SU-DHL-6 (cell line): ENCODE measurements around the gene TMTC1.

Experiments used
- H2AFZ ChIP-seq: fragments of 200-600 bp; sonication (generic); 2 replicates; pipeline ENCODE4 v1.6.1; 2014; ENCODE audit warnings: low read depth, mild to moderate bottlenecking, moderate library complexity, mixed read lengths, antibody characterized with exemption, low read length; ENCODE audit not compliant: severe bottlenecking
- H3F3A ChIP-seq: fragments of 200-600 bp; shearing (Covaris generic); 2 replicates; pipeline ENCODE4 v1.6.0; 2016; ENCODE audit warnings: antibody characterized with exemption, mild to moderate bottlenecking; ENCODE audit not compliant: insufficient read depth
- H3K27ac ChIP-seq: fragments of 200-600 bp; sonication (generic); 2 replicates; pipeline ENCODE4 v1.5.1; 2016; ENCODE audit warnings: low read depth, mild to moderate bottlenecking, low read length, moderate library complexity, mixed read lengths
- H3K27me3 ChIP-seq: fragments of 200-600 bp; sonication (generic), shearing (Covaris generic); 2 replicates; pipeline ENCODE4 v1.6.0; 2014; ENCODE audit warnings: mild to moderate bottlenecking, low read length
- H3K36me3 ChIP-seq: fragments of 200-600 bp; sonication (generic); 2 replicates; pipeline ENCODE4 v1.6.1; 2014; ENCODE audit warnings: mild to moderate bottlenecking, low read length, mixed read lengths
- H3K4me2 ChIP-seq: fragments of 300-600, 200-600 bp; shearing (Covaris generic), sonication (generic); 2 replicates; pipeline ENCODE4 v1.6.0; 2014; ENCODE audit warnings: low read length, low read depth, mild to moderate bottlenecking; ENCODE audit not compliant: poor library complexity, severe bottlenecking
- H3K4me3 ChIP-seq: fragments of 200-600 bp; sonication (generic); 2 replicates; pipeline ENCODE4 v1.5.1; 2014; ENCODE audit warnings: antibody characterized with exemption, low read length, mild to moderate bottlenecking, mixed read lengths; ENCODE audit not compliant: insufficient read depth, poor library complexity, severe bottlenecking
- H3K79me2 ChIP-seq: fragments of 200-600 bp; sonication (generic); 2 replicates; pipeline ENCODE4 v1.6.1; 2014; ENCODE audit warnings: mild to moderate bottlenecking, low read length, moderate library complexity; ENCODE audit not compliant: insufficient read depth
- H3K9ac ChIP-seq: fragments of 200-600 bp; sonication (generic); 2 replicates; pipeline ENCODE4 v1.7.0; 2014; ENCODE audit warnings: mild to moderate bottlenecking, low read length
- H3K9me2 ChIP-seq: fragments of 200-600 bp; sonication (generic); replicated peaks from 2 replicates; pipeline ENCODE4 v1.6.1; 2014; ENCODE audit warnings: low read length; ENCODE audit not compliant: insufficient read depth
- H3K9me3 ChIP-seq: fragments of 200-600 bp; sonication (generic); 2 replicates; pipeline ENCODE4 v1.6.1; 2014; ENCODE audit warnings: low read length, mixed read lengths; ENCODE audit not compliant: insufficient read depth
- H4K20me1 ChIP-seq: fragments of 200-600 bp; sonication (generic); 2 replicates; pipeline ENCODE4 v1.6.1; 2014; ENCODE audit warnings: low read depth, mild to moderate bottlenecking, antibody characterized with exemption, low read length, moderate library complexity, mixed read lengths
- EZH2phosphoT487 ChIP-seq: fragments of 200-600 bp; sonication (generic), shearing (Covaris generic); conservative IDR thresholded peaks from 2 replicates; pipeline ENCODE4 v1.6.1; 2018; ENCODE audit warnings: mild to moderate bottlenecking, antibody characterized with exemption, low read length, moderate library complexity, mixed read lengths
- TF ChIP-seq, protein P1 (sequence below): fragments of 200-600 bp; sonication (generic); IDR thresholded peaks from one replicate; pipeline ENCODE4 v1.5.1; 2017; ENCODE audit warnings: antibody characterized with exemption, mild to moderate bottlenecking, low read length, moderate library complexity; ENCODE audit not compliant: insufficient read depth, poor library complexity, severe bottlenecking

TMTC1 gene

DNA sequence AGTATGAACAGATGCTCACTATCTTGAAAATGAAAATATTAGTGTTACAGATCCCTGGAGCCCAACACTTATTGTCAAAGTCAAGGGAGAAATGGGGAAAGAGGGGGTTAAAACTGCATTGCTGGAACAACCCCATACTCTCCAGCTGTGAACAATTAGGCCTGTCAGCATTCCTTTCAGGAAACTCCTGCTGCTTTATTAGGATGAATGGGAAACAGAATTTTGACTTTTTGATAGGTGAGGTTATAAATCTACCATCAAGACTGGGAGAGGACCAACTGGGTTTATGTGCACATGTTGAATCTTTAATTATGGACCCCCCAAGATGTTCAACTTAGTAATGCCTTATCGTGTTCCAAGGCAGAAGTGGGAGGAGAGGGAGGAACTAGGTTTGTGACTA is 85.0 kb downstream of the TMTC1 start:
- Histone ChIP-seq H3K36me3 (no peaks in the 10 kb centered on the region), H3K27me3 (no peaks in the 10 kb centered on the region), H3K4me3 (no peak overlapping the region), H2AFZ (no peak overlapping the region), H3F3A (no peaks in the 10 kb centered on the region), H3K79me2 (no peaks in the 10 kb centered on the region), H3K9ac (no peak overlapping the region), H3K9me2 (no peaks in the 10 kb centered on the region), H3K4me2 (no peak overlapping the region), H3K27ac (no peak overlapping the region), H3K9me3 (no peaks in the 10 kb centered on the region), H4K20me1 (no peaks in the 10 kb centered on the region)
- TF ChIP-seq EZH2phosphoT487, result no peak
- TF ChIP-seq, protein P1, sequence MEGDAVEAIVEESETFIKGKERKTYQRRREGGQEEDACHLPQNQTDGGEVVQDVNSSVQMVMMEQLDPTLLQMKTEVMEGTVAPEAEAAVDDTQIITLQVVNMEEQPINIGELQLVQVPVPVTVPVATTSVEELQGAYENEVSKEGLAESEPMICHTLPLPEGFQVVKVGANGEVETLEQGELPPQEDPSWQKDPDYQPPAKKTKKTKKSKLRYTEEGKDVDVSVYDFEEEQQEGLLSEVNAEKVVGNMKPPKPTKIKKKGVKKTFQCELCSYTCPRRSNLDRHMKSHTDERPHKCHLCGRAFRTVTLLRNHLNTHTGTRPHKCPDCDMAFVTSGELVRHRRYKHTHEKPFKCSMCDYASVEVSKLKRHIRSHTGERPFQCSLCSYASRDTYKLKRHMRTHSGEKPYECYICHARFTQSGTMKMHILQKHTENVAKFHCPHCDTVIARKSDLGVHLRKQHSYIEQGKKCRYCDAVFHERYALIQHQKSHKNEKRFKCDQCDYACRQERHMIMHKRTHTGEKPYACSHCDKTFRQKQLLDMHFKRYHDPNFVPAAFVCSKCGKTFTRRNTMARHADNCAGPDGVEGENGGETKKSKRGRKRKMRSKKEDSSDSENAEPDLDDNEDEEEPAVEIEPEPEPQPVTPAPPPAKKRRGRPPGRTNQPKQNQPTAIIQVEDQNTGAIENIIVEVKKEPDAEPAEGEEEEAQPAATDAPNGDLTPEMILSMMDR, result no peak

- H3K9me3 ChIP-seq, result no peaks in the 10 kb centered on the region
- no peaks in the 10 kb centered on the region for H3K36me3 ChIP-seq
- TF ChIP-seq, protein P1, result no peak
- TF ChIP-seq EZH2phosphoT487, result no peak
Measured at GRCh38 chr12:29695800-29696199, 87.9 kb downstream of the TMTC1 start.

DNA sequence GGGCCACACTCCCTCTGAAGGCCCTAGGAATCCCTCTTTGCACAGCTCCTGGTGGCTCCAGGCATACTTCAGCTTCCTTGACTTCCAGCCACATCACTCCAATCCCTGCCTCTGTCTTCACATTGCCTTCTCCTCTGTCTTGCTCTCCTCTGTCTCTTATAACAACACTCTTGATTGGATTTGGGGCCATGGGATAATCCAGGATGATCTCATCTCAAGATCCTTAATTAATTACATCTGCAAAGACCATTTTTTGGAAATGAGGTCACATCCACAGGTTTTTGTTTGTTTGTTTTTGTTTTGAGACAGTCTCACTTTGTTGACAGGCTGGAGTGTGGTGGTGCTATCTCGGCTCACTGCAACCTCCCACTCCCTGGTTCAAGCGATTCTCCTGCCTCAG is 88.7 kb downstream of the TMTC1 start:
- H3K9ac ChIP-seq, result no peak overlapping the region
- TF ChIP-seq, protein P1, result no peak
- no peak for TF ChIP-seq EZH2phosphoT487
- H3K27me3 ChIP-seq, result no peaks in the 10 kb centered on the region
- no peaks in the 10 kb centered on the region for H3K36me3 ChIP-seq
- no peak overlapping the region for H3K4me3 ChIP-seq
- H3K4me2 ChIP-seq, result no peak overlapping the region
- no peak overlapping the region for H3K27ac ChIP-seq
- no peaks in the 10 kb centered on the region; the same call in 1 of the 2 replicates for H3F3A ChIP-seq
- H3K9me3 ChIP-seq, result no peaks in the 10 kb centered on the region
- H4K20me1 ChIP-seq, result no peaks in the 10 kb centered on the region
- no peak overlapping the region for H2AFZ ChIP-seq
- no peaks in the 10 kb centered on the region for H3K79me2 ChIP-seq
- H3K9me2 ChIP-seq, result no peaks in the 10 kb centered on the region

More at GRCh38 chr12:29695800-29696199, 87.9 kb downstream of the TMTC1 start:
- no peaks in the 10 kb centered on the region; the same call in 1 of the 2 replicates for H3F3A ChIP-seq
- H4K20me1 ChIP-seq, result no peaks in the 10 kb centered on the region
- H3K9ac ChIP-seq, result no peak overlapping the region
- no peak overlapping the region for H3K4me2 ChIP-seq
- no peaks in the 10 kb centered on the region for H3K79me2 ChIP-seq
- H3K27me3 ChIP-seq, result no peaks in the 10 kb centered on the region
- H3K4me3 ChIP-seq, result no peak overlapping the region
- no peak overlapping the region for H2AFZ ChIP-seq
- H3K27ac ChIP-seq, result no peak overlapping the region
- no peaks in the 10 kb centered on the region for H3K9me2 ChIP-seq
